GM12874 (cell line): Measurements from ENCODE around the gene OR52M1.

ENCODE experiments used
- TF ChIP-seq, protein P1 (sequence below): IDR thresholded peaks from 2 replicates; pipeline ENCODE4 v1.5.1; 2011; ENCODE audit warnings: low read depth, mild to moderate bottlenecking, control low read depth, low read length, moderate library complexity; ENCODE audit not compliant: insufficient read depth

The OR52M1 gene

GRCh38 chr11:4522339-4522738 is 22.7 kb upstream of the OR52M1 start:
- TF ChIP-seq, protein P1, sequence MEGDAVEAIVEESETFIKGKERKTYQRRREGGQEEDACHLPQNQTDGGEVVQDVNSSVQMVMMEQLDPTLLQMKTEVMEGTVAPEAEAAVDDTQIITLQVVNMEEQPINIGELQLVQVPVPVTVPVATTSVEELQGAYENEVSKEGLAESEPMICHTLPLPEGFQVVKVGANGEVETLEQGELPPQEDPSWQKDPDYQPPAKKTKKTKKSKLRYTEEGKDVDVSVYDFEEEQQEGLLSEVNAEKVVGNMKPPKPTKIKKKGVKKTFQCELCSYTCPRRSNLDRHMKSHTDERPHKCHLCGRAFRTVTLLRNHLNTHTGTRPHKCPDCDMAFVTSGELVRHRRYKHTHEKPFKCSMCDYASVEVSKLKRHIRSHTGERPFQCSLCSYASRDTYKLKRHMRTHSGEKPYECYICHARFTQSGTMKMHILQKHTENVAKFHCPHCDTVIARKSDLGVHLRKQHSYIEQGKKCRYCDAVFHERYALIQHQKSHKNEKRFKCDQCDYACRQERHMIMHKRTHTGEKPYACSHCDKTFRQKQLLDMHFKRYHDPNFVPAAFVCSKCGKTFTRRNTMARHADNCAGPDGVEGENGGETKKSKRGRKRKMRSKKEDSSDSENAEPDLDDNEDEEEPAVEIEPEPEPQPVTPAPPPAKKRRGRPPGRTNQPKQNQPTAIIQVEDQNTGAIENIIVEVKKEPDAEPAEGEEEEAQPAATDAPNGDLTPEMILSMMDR: no peak

DNA sequence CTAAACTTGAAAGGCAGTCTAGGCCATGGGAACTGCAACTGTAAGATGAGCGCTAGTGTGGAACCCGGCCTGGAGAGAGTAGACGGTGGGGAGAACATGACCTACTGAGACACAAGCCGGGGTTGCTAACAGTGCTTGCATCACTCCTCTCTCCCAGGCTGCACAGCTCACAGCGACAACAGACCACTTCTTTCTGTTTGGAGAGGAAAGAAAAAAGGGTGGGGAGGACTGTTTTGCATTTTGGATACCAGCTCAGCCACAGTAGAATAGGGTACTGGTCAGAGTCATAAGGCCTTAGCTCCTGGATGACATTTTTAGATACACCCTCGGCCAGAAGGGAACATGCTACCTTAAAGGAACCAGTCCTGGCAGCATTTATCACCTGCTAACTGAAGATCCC is 22.2 kb upstream of the OR52M1 start:
- TF ChIP-seq, protein P1: no peak

- TF ChIP-seq, protein P1: no peak
Measured at GRCh38 chr11:4523666-4524065, 21.3 kb upstream of the OR52M1 start.

DNA sequence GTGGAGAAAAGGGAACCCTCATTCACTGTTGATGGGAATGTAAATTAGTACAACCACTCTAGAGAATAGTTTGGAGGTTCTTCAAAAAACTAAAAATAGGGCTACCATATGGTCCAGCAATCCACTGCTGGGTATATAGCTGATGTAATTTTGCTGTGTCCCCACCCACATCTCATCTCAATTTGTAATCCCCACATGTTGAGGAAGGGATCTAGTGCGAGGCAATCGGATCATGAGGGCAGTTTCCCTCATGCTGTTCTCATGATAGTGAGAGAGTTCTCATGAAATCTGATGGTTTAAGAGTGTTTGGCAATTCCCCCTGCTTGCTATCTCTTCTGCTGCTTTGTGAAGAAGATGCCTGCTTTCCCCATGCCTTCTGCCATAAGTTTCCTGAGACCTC is 17.1 kb upstream of the OR52M1 start:
- TF ChIP-seq, protein P1: no peak

- TF ChIP-seq, protein P1: peak; percentile 63
Measured at GRCh38 chr11:4539603-4540219, 5.3 kb upstream of the OR52M1 start.

- TF ChIP-seq, protein P1: no peak
Measured at GRCh38 chr11:4541071-4541470, 3.9 kb upstream of the OR52M1 start.

GRCh38 chr11:4543561-4543960 is 1.4 kb upstream of the OR52M1 start:
- TF ChIP-seq, protein P1: no peak

GRCh38 chr11:4546878-4547277 is 1.9 kb downstream of the OR52M1 start:
- TF ChIP-seq, protein P1: no peak
